HepG2 (cell line): ENCODE measurements around the gene MST1. TPM values are rescaled to one million over a fixed set of nuclear protein-coding genes. Genes with fewer than 3 reads are reported as not detected.

Source experiments
- AFF4 ChIP-seq: sonication (generic); formaldehyde crosslinking; IDR thresholded peaks from 2 replicates; pipeline ENCODE4 v1.4.0; 2020; ENCODE audit warnings: missing genetic modification reagents
- DNMT1 ChIP-seq: sonication (generic); formaldehyde crosslinking; IDR thresholded peaks from 2 replicates; pipeline ENCODE4 v1.5.1; 2020; ENCODE audit warnings: mild to moderate bottlenecking, missing genetic modification reagents
- HMGXB4 ChIP-seq, 2 experiments: sonication (generic) in 1 of 2; formaldehyde crosslinking in 1 of 2; IDR thresholded peaks; 2 replicates each; pipeline versions ENCODE4 v1.4.0 to v1.6.1; 2018 to 2020; ENCODE audit warnings: missing genetic modification reagents in 2 of 2, borderline replicate concordance in 1 of 2, low read depth in 1 of 2, mild to moderate bottlenecking in 1 of 2, missing biosample characterization in 1 of 2
- KAT2B ChIP-seq: fragments of 150-350 bp; IDR thresholded peaks from 2 replicates; pipeline ENCODE4 v1.6.1; 2014; ENCODE audit warnings: low read depth, low read length, borderline replicate concordance
- KMT2B ChIP-seq: IDR thresholded peaks from 2 replicates; pipeline ENCODE4 v1.6.1; 2016; ENCODE audit warnings: missing genetic modification reagents, missing compliant biosample characterization
- MAFG ChIP-seq: sonication (generic); formaldehyde crosslinking; IDR thresholded peaks from 2 replicates; pipeline ENCODE4 v1.5.1; 2020; ENCODE audit warnings: mild to moderate bottlenecking, missing genetic modification reagents
- MAX ChIP-seq: IDR thresholded peaks from 2 replicates; pipeline ENCODE4 v1.6.1; 2012; ENCODE audit warnings: inconsistent platforms
- MXI1 ChIP-seq: IDR thresholded peaks from 3 replicates; pipeline ENCODE4 v1.6.1; 2012; ENCODE audit warnings: low read depth, low read length, inconsistent platforms, borderline replicate concordance
- NFE2L2 ChIP-seq: fragments of 150-350 bp; IDR thresholded peaks from 2 replicates; pipeline ENCODE4 v1.6.1; 2014; ENCODE audit warnings: low read length
- PHF20 ChIP-seq: sonication (generic); formaldehyde crosslinking; IDR thresholded peaks from 2 replicates; pipeline ENCODE4 v1.5.0; 2020; ENCODE audit warnings: mild to moderate bottlenecking, missing genetic modification reagents
- SAFB2 ChIP-seq: sonication (generic); formaldehyde crosslinking; IDR thresholded peaks from 2 replicates; pipeline ENCODE4 v1.5.1; 2020; ENCODE audit warnings: missing genetic modification reagents, low read depth, mild to moderate bottlenecking, borderline replicate concordance
- SOX5 ChIP-seq: IDR thresholded peaks from 2 replicates; pipeline ENCODE4 v1.6.1; 2016; ENCODE audit warnings: borderline replicate concordance
- TGIF2 ChIP-seq: IDR thresholded peaks from 2 replicates; pipeline ENCODE4 v1.6.1; 2016; ENCODE audit warnings: control low read depth, missing compliant biosample characterization
- XRCC5 ChIP-seq: fragments of 200-400 bp; formaldehyde crosslinking; optimal IDR thresholded peaks from 2 replicates; pipeline ENCODE3; 2017; ENCODE audit warnings: mild to moderate bottlenecking, low read length
- ZBTB42 ChIP-seq: sonication (generic); formaldehyde crosslinking; IDR thresholded peaks from 2 replicates; pipeline ENCODE4 v1.5.0; 2020; ENCODE audit warnings: mild to moderate bottlenecking, missing genetic modification reagents
- ZNF124 ChIP-seq: sonication (generic); formaldehyde crosslinking; IDR thresholded peaks from 2 replicates; pipeline ENCODE4 v1.4.0; 2020; ENCODE audit warnings: missing genetic modification reagents
- ZNF207 ChIP-seq: fragments of 450-650 bp; IDR thresholded peaks from 2 replicates; pipeline ENCODE4 v1.6.1; 2016; ENCODE audit warnings: antibody characterized with exemption, borderline replicate concordance
- ZNF235 ChIP-seq: sonication (generic); formaldehyde crosslinking; IDR thresholded peaks from 2 replicates; pipeline ENCODE4 v1.8.1; 2023; ENCODE audit warnings: mild to moderate bottlenecking, missing genetic modification reagents, borderline replicate concordance
- ZNF30 ChIP-seq: sonication (generic); formaldehyde crosslinking; IDR thresholded peaks from 2 replicates; pipeline ENCODE4 v1.5.0; 2020; ENCODE audit warnings: mild to moderate bottlenecking, missing genetic modification reagents
- ZNF446 ChIP-seq: sonication (generic); formaldehyde crosslinking; IDR thresholded peaks from 2 replicates; pipeline ENCODE4 v1.5.0; 2020; ENCODE audit warnings: mild to moderate bottlenecking, missing genetic modification reagents
- ZNF503 ChIP-seq: sonication (generic); formaldehyde crosslinking; IDR thresholded peaks from 2 replicates; pipeline ENCODE4 v1.4.0; 2020; ENCODE audit warnings: missing genetic modification reagents
- ZNF569 ChIP-seq: sonication (generic); formaldehyde crosslinking; IDR thresholded peaks from 2 replicates; pipeline ENCODE4 v1.5.0; 2020; ENCODE audit warnings: mild to moderate bottlenecking, missing genetic modification reagents, moderate library complexity, borderline replicate concordance
- ZNF720 ChIP-seq: sonication (generic); formaldehyde crosslinking; IDR thresholded peaks from 2 replicates; pipeline ENCODE4 v1.4.0; 2020; ENCODE audit warnings: missing genetic modification reagents
- polyA plus RNA-seq, 8 experiments: library from polyadenylated mRNA; depleted of rRNA in 3 of 8; stranded (reverse) in 7 of 8; unstranded in 1 of 8; fragments of >200 nt; fragmentation: Illumina TruSeq in 4 of 8; extraction: Trizol in 4 of 8; gene quantifications; 2 replicates each; pipeline versions ENCODE4 v1.2.1 to v1.2.3, GENCODE V29; 2011 to 2016; ENCODE audit warnings: low read depth in 4 of 8, missing spikeins in 1 of 8, mixed read lengths in 1 of 8; ENCODE audit not compliant: insufficient read depth in 1 of 8
- total RNA-seq, 5 experiments: library from RNA; depleted of rRNA; stranded (reverse); fragments of >200 nt; fragmentation: Illumina TruSeq; extraction: Trizol; gene quantifications; 2 replicates each; pipeline ENCODE4 v1.2.3, GENCODE V29; 2016; ENCODE audit warnings: low read depth in 1 of 5

Gene MST1
- total and polyA plus RNA-seq, 2 of the 13 experiments (the other 11 are each of a cell fraction or from before 2014, with no cell fraction given) = 189 to 452 TPM

GRCh38 chr3:49673715-49674496 lies 15.4 kb downstream of the MST1 start, which contains the start of gene APEH (continued):
- TF ChIP-seq ZNF124 (CRISPR knock-in tag) = no peak
- peak in 1 of 2 experiments; percentile 10; a peak in 2 of 4 replicates for TF ChIP-seq HMGXB4 (CRISPR knock-in tag; IDR thresholded peaks at IDR 0.05; ENCODE audit: borderline replicate concordance in 1 of 2, low read depth in 1 of 2)
- peak; percentile 25; the same call in 1 of the 2 replicates for TF ChIP-seq KMT2B (CRISPR knock-in tag)
- TF ChIP-seq AFF4 (CRISPR knock-in tag) = no peak
- TF ChIP-seq ZNF503 (CRISPR knock-in tag) = no peak
- TF ChIP-seq ZNF235 (CRISPR knock-in tag) = 0 out of 2 replicates have a peak, but pooled peaks have one; percentile 5
- no peak for TF ChIP-seq ZBTB42 (CRISPR knock-in tag)
- TF ChIP-seq ZNF569 (CRISPR knock-in tag) = peak; percentile 38; the same call in 1 of the 2 replicates
- no peak for TF ChIP-seq ZNF720 (CRISPR knock-in tag)
- TF ChIP-seq SOX5 (CRISPR knock-in tag) = no peak
- no peak; the same call in 1 of the 2 replicates for TF ChIP-seq SAFB2 (CRISPR knock-in tag)
- peak; percentile 67; the same call in 1 of the 2 replicates for TF ChIP-seq ZNF446 (CRISPR knock-in tag)
- no peak for TF ChIP-seq TGIF2 (CRISPR knock-in tag)
- peak; percentile 84; the same call in 1 of the 3 replicates for TF ChIP-seq MXI1
- TF ChIP-seq MAFG (CRISPR knock-in tag) = no peak
- peak; percentile 49 for TF ChIP-seq DNMT1 (CRISPR knock-in tag)
- 0 out of 2 replicates have a peak, but pooled peaks have one; percentile 71 for TF ChIP-seq ZNF30 (CRISPR knock-in tag)
- TF ChIP-seq PHF20 (CRISPR knock-in tag) = peak; percentile 73
- no peak for TF ChIP-seq MAX
- no peak for TF ChIP-seq ZNF207
- TF ChIP-seq KAT2B = no peak
- no peak for TF ChIP-seq NFE2L2
- peak; percentile 31 for TF ChIP-seq XRCC5
